ENCODE results near the gene PLXDC1. TPM values are rescaled to one million over a fixed set of nuclear protein-coding genes. Genes with fewer than 3 reads are reported as not detected.

Gene PLXDC1
- total RNA-seq, 1 donor from 2014 or later = 2.3 TPM

- H3K4me3 Mint-ChIP-seq (ENCODE audit: low read depth) = no peak overlapping the region
- no peak for DNase-seq (ENCODE audit: low spot score, unreplicated experiment)
- TF ChIP-seq CTCF (IDR thresholded peaks at IDR 0.05; ENCODE audit: unreplicated experiment) = no peak
- H3K27ac Mint-ChIP-seq = no peak overlapping the region
- no peaks in the 10 kb centered on the region for H3K36me3 Mint-ChIP-seq (ENCODE audit: insufficient read depth)
- H3K9me3 Mint-ChIP-seq (ENCODE audit: low read depth) = no peaks in the 10 kb centered on the region
- peaks cover 8% of the 10 kb centered on the region for H3K4me1 Mint-ChIP-seq (ENCODE audit: low read depth)
- peaks cover 27% of the 10 kb centered on the region for H3K27me3 Mint-ChIP-seq
Measured at GRCh38 chr17:39099663-39100286, 51.7 kb downstream of the PLXDC1 start.

GRCh38 chr17:39098588-39098987 is 52.8 kb downstream of the PLXDC1 start:
- H3K4me1 Mint-ChIP-seq (ENCODE audit: low read depth) = peaks cover 5% of the 10 kb centered on the region
- H3K4me3 Mint-ChIP-seq (ENCODE audit: low read depth) = no peak overlapping the region
- no peak for TF ChIP-seq CTCF (IDR thresholded peaks at IDR 0.05; ENCODE audit: unreplicated experiment)
- DNase-seq (ENCODE audit: low spot score, unreplicated experiment) = no peak
- no peaks in the 10 kb centered on the region for H3K36me3 Mint-ChIP-seq (ENCODE audit: insufficient read depth)
- H3K27me3 Mint-ChIP-seq = peaks cover 30% of the 10 kb centered on the region
- H3K9me3 Mint-ChIP-seq (ENCODE audit: low read depth) = no peaks in the 10 kb centered on the region
- H3K27ac Mint-ChIP-seq = no peak overlapping the region

- no peak for DNase-seq (ENCODE audit: low spot score, unreplicated experiment)
- H3K27me3 Mint-ChIP-seq = peaks cover 30% of the 10 kb centered on the region
- H3K4me3 Mint-ChIP-seq (ENCODE audit: low read depth) = no peak overlapping the region
- no peaks in the 10 kb centered on the region for H3K9me3 Mint-ChIP-seq (ENCODE audit: low read depth)
- H3K27ac Mint-ChIP-seq = no peak overlapping the region
- TF ChIP-seq CTCF (IDR thresholded peaks at IDR 0.05; ENCODE audit: unreplicated experiment) = no peak
- H3K4me1 Mint-ChIP-seq (ENCODE audit: low read depth) = peaks cover 5% of the 10 kb centered on the region
- no peaks in the 10 kb centered on the region for H3K36me3 Mint-ChIP-seq (ENCODE audit: insufficient read depth)
Measured at GRCh38 chr17:39097537-39097936, 53.9 kb downstream of the PLXDC1 start.

GRCh38 chr17:39097150-39097519 is 54.3 kb downstream of the PLXDC1 start:
- no peak for DNase-seq (ENCODE audit: low spot score, unreplicated experiment)
- H3K9me3 Mint-ChIP-seq (ENCODE audit: low read depth) = no peaks in the 10 kb centered on the region
- no peak for TF ChIP-seq CTCF (IDR thresholded peaks at IDR 0.05; ENCODE audit: unreplicated experiment)
- H3K27ac Mint-ChIP-seq = no peak overlapping the region
- H3K4me3 Mint-ChIP-seq (ENCODE audit: low read depth) = no peak overlapping the region
- H3K27me3 Mint-ChIP-seq = peaks cover 30% of the 10 kb centered on the region
- H3K4me1 Mint-ChIP-seq (ENCODE audit: low read depth) = peaks cover 5% of the 10 kb centered on the region
- no peaks in the 10 kb centered on the region for H3K36me3 Mint-ChIP-seq (ENCODE audit: insufficient read depth)

- Mint-ChIP-seq H3K27ac (no peak overlapping the region), H3K27me3 (peaks cover 30% of the 10 kb centered on the region), H3K4me3 (ENCODE audit: low read depth) (no peak overlapping the region), H3K9me3 (ENCODE audit: low read depth) (no peaks in the 10 kb centered on the region), H3K4me1 (ENCODE audit: low read depth) (peaks cover 5% of the 10 kb centered on the region), H3K36me3 (ENCODE audit: insufficient read depth) (no peaks in the 10 kb centered on the region)
- no peak for DNase-seq (ENCODE audit: low spot score, unreplicated experiment)
- no peak for TF ChIP-seq CTCF (IDR thresholded peaks at IDR 0.05; ENCODE audit: unreplicated experiment)
Measured at GRCh38 chr17:39096508-39097149, 54.8 kb downstream of the PLXDC1 start.
